ENCODE measurements around the gene IGSF22. TPM values are rescaled to one million over a fixed set of nuclear protein-coding genes. Genes with fewer than 3 reads are reported as not detected.

IGSF22 gene
- total RNA-seq, 3 donors from 2014 or later (not counting 1 experiment from before 2014, with no cell fraction given): 0.83 to 1.7 (median 1.2) TPM

DNA sequence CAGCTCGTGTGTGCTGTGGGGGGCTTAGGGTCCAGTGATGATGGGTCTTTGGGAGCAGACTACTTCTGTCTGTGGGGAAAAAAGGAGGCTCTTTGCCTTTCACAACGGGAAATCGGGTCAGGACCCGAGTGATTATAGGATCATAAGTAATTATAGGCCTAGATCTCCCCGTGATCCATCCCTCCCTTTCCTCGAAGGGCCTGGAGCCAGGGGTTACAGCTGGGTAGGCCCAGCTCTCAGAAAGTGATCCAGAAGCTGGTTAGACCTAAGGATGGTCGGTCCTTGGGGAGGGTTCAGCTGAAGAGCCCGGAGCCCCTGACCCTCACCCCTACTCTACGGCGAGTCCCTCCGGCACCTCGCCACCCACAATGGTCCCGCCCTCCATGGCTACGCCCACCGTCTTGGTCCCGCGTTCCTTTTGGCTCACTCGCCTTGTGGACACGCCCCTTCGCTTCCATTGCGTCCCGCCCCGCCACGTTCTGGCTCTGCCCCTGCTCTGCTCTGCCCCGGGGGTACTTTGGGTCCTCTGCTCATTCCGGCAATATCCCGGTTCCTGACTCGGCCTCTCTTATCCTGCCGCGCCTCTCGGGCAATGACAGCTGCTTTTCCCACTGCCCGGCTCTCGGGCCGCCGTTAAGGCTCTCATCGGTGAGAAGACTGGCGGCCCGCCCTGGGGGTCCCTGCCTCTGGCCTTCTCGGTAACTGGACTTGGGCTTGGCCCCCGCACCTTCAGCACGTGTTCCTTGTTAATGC lies 5.0 kb downstream of the IGSF22 start:
- Histone ChIP-seq H3K9me3 (ENCODE audit: control insufficient read depth, insufficient read depth, low read length) (no peaks in the 10 kb centered on the region), H3K36me3 (ENCODE audit: control insufficient read depth, insufficient read depth, low read length) (no peaks in the 10 kb centered on the region), H3K4me1 (ENCODE audit: control insufficient read depth, insufficient read depth, low read length) (peaks cover 18% of the 10 kb centered on the region), H3K27ac (ENCODE audit: low read length) (peak overlapping the region; percentile 16), H3K4me3 (ENCODE audit: low read length) (peak overlapping the region; percentile 77), H3K27me3 (ENCODE audit: control insufficient read depth, insufficient read depth, low read length) (no peaks in the 10 kb centered on the region)
- H3K9me3 Mint-ChIP-seq: no peaks in the 10 kb centered on the region
- WGBS (ENCODE audit: insufficient coverage): 10% methylated on average over 41 of the region's 41 CpGs
- no peaks in the 10 kb centered on the region for H3K36me3 Mint-ChIP-seq
- intact Hi-C loops (cut with micrococcal nuclease): loop anchor here (5.0 to 10.0 kb wide), 2 partner anchors 86 to 709 kb away; partner anchors contain the start of genes SERGEF and SPTY2D1
- H3K4me3 Mint-ChIP-seq: peak overlapping the region; percentile 95
- H3K27me3 Mint-ChIP-seq (ENCODE audit: low read depth in 2 of 2): peaks cover 3 to 7% of the 10 kb centered on the region in 2 donors
- ATAC-seq: peak; percentile 92 to 95 (median 93)
- DNase-seq: peak; percentile 77 to 91
- peaks cover 5 to 23% of the 10 kb centered on the region in 2 donors for H3K4me1 Mint-ChIP-seq
- TF ChIP-seq, protein P1, sequence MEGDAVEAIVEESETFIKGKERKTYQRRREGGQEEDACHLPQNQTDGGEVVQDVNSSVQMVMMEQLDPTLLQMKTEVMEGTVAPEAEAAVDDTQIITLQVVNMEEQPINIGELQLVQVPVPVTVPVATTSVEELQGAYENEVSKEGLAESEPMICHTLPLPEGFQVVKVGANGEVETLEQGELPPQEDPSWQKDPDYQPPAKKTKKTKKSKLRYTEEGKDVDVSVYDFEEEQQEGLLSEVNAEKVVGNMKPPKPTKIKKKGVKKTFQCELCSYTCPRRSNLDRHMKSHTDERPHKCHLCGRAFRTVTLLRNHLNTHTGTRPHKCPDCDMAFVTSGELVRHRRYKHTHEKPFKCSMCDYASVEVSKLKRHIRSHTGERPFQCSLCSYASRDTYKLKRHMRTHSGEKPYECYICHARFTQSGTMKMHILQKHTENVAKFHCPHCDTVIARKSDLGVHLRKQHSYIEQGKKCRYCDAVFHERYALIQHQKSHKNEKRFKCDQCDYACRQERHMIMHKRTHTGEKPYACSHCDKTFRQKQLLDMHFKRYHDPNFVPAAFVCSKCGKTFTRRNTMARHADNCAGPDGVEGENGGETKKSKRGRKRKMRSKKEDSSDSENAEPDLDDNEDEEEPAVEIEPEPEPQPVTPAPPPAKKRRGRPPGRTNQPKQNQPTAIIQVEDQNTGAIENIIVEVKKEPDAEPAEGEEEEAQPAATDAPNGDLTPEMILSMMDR (IDR thresholded peaks at IDR 0.05): no peak
- peak overlapping the region in 1 of 2 donors; percentile 84 for H3K27ac Mint-ChIP-seq

DNA sequence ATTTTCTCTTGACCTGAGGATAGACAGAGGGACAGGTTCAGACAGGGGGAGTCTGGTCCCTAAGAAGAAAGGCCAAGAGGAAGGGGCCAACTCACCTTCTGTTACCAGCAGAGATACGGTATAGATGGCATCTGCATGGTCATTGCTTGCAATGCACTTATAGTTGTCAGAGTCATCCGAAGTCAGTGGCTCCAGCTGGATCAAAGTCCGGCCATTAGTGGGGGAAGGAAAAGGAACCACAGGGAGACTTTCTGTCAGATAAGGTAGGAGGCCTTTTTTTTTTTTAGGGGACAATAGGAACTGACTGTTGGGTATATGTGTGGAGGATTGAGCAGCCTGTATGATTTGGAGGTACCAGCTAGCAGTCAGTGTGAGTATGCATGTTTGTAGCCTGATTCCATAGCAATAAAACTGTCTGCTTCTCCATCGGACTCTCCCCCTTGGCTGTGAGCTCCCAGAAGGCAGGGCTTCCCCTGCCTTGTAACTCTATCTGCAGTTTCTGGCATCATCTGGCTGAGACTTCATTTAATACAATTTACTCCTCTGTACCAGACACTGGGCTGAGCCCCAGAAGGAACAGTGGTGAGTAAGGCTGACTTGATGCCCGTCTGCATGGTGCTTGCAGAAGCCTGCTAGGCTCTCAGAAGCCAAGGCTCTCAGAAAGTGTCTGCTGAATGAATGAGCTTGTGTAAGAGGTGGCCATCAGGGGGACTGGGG lies 5.7 kb downstream of the IGSF22 start:
- 89% methylated on average over 5 of the region's 5 CpGs for WGBS (ENCODE audit: insufficient coverage)
- no peak overlapping the region for H3K27ac ChIP-seq (ENCODE audit: low read length)
- H3K4me1 ChIP-seq (ENCODE audit: control insufficient read depth, insufficient read depth, low read length): peaks cover 18% of the 10 kb centered on the region
- no peaks in the 10 kb centered on the region for H3K9me3 ChIP-seq (ENCODE audit: control insufficient read depth, insufficient read depth, low read length)
- Mint-ChIP-seq H3K27me3 (ENCODE audit: low read depth in 2 of 2) (peaks cover 3 to 7% of the 10 kb centered on the region in 2 donors), H3K4me1 (peaks cover 5 to 23% of the 10 kb centered on the region in 2 donors), H3K4me3 (peak overlapping the region; percentile 95), H3K9me3 (no peaks in the 10 kb centered on the region), H3K36me3 (no peaks in the 10 kb centered on the region), H3K27ac (peak overlapping the region in 1 of 2 donors; percentile 84)
- no peaks in the 10 kb centered on the region for H3K27me3 ChIP-seq (ENCODE audit: control insufficient read depth, insufficient read depth, low read length)
- DNase-seq (no peak), ATAC-seq (no peak)
- TF ChIP-seq, protein P1 (IDR thresholded peaks at IDR 0.05): no peak
- H3K4me3 ChIP-seq (ENCODE audit: low read length): no peak overlapping the region
- no peaks in the 10 kb centered on the region for H3K36me3 ChIP-seq (ENCODE audit: control insufficient read depth, insufficient read depth, low read length)
- intact Hi-C loops (cut with micrococcal nuclease): loop anchor here (5.0 to 10.0 kb wide), 2 partner anchors 85 to 708 kb away; partner anchors contain the start of genes SERGEF and SPTY2D1

DNA sequence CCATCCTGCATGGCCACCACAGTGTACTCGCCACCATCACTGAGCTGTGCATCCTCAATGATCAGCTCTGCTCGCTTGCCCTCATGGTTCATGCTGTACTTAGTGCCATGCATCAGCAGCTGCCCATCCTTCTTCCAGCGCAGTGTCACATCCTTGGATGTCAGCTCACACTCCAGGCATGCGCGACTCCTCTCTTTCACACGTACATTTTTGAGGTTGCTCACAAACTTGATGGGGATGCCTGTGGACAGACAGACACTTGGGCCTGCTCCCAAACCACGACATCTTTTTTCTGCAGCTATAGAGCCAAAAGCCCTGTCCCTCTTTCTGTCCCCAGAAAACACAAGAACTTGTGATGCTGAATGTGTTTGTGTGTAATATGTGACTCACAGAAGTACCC lies 10.5 kb downstream of the IGSF22 start:
- Mint-ChIP-seq H3K4me3 (no peak overlapping the region), H3K27me3 (ENCODE audit: low read depth in 2 of 2) (peaks cover 7 to 8% of the 10 kb centered on the region in 2 donors), H3K36me3 (no peaks in the 10 kb centered on the region), H3K9me3 (no peaks in the 10 kb centered on the region), H3K27ac (no peak overlapping the region), H3K4me1 (peaks cover 2 to 6% of the 10 kb centered on the region in 2 donors)
- H3K36me3 ChIP-seq (ENCODE audit: control insufficient read depth, insufficient read depth, low read length): no peaks in the 10 kb centered on the region
- ATAC-seq: no peak
- TF ChIP-seq, protein P1 (IDR thresholded peaks at IDR 0.05): no peak
- WGBS (ENCODE audit: insufficient coverage): 80% methylated on average over 7 of the region's 7 CpGs
- H3K4me1 ChIP-seq (ENCODE audit: control insufficient read depth, insufficient read depth, low read length): no peaks in the 10 kb centered on the region
- no peaks in the 10 kb centered on the region for H3K9me3 ChIP-seq (ENCODE audit: control insufficient read depth, insufficient read depth, low read length)
- H3K4me3 ChIP-seq (ENCODE audit: low read length): no peak overlapping the region
- intact Hi-C loops (cut with micrococcal nuclease): no loop called here
- no peak for DNase-seq
- no peak overlapping the region for H3K27ac ChIP-seq (ENCODE audit: low read length)
- H3K27me3 ChIP-seq (ENCODE audit: control insufficient read depth, insufficient read depth, low read length): no peaks in the 10 kb centered on the region

Measured in natural killer cell (primary cell).